H1 (cell line): ENCODE results near the gene LIG4. TPM values are rescaled to one million over a fixed set of nuclear protein-coding genes. Genes with fewer than 3 reads are reported as not detected.
A peak's percentile ranks its signal among the peaks of the same experiment; 100 is the strongest.

Source experiments
- CTCF ChIA-PET: fragments of 300-600 bp; sonication (Branson Sonifier 250); formaldehyde crosslinking; loops from one replicate; lab custom pipeline; 2021; ENCODE audit not compliant: partially characterized antibody; lab: Charles Lee
- POLR2A ChIA-PET: fragments of 300-600 bp; sonication (Branson Sonifier 250); formaldehyde crosslinking; loops from one replicate; lab custom pipeline; 2021; ENCODE audit warnings: inconsistent platforms; ENCODE audit not compliant: partially characterized antibody; lab: Charles Lee
- DNase-seq, 2 experiments: peaks; one replicate each; pipeline versions ENCODE4 v3.0.0 to v3.0.0-alpha.2; 2010 to 2022; ENCODE audit warnings: low spot score in 2 of 2, low read depth in 1 of 2, mixed read lengths in 1 of 2
- FAIRE-seq: peaks from 2 replicates; lab custom pipeline; 2011; peaks lifted over from hg19 to GRCh38; lab: Jason Lieb, UNC
- H2AFZ ChIP-seq: 2 replicates; pipeline ENCODE4 v1.8.1; 2012; ENCODE audit warnings: low read length, inconsistent platforms
- H2AK5ac ChIP-seq: 2 replicates; pipeline ENCODE4 v1.6.1; 2013; ENCODE audit warnings: low read depth, low read length
- H2BK120ac ChIP-seq: replicated peaks from 2 replicates; pipeline ENCODE3; 2013; ENCODE audit warnings: low read depth, low read length, inconsistent platforms
- H2BK12ac ChIP-seq: 2 replicates; pipeline ENCODE4 v1.6.1; 2013; ENCODE audit warnings: low read depth, low read length
- H2BK15ac ChIP-seq: 2 replicates; pipeline ENCODE4 v1.6.1; 2013; ENCODE audit warnings: low read length
- H2BK20ac ChIP-seq: 2 replicates; pipeline ENCODE4 v1.6.1; 2013; ENCODE audit warnings: low read length
- H2BK5ac ChIP-seq: 2 replicates; pipeline ENCODE4 v1.6.1; 2013; ENCODE audit warnings: low read depth, low read length
- H3K14ac ChIP-seq: 2 replicates; pipeline ENCODE4 v1.6.1; 2013; ENCODE audit warnings: inconsistent platforms; ENCODE audit not compliant: insufficient read length
- H3K18ac ChIP-seq: 2 replicates; pipeline ENCODE4 v1.6.1; 2013; ENCODE audit warnings: low read length; ENCODE audit errors: extremely low read depth
- H3K23ac ChIP-seq: 2 replicates; pipeline ENCODE4 v1.6.1; 2013; ENCODE audit warnings: inconsistent platforms; ENCODE audit not compliant: insufficient read length
- H3K23me2 ChIP-seq: 2 replicates; pipeline ENCODE4 v1.6.1; 2013; ENCODE audit warnings: low read depth, low read length
- H3K27ac ChIP-seq: 2 replicates; pipeline ENCODE4 v1.6.1; 2011; ENCODE audit warnings: low read depth, low read length, inconsistent platforms
- H3K27me3 ChIP-seq, 4 experiments: replicated peaks in 1 of 4; 1 replicate in 1 of 4; 2 replicates in 3 of 4; pipeline versions ENCODE4 v1.6.1 to v1.8.1; 2011 to 2013; ENCODE audit warnings: low read length in 3 of 4, mild to moderate bottlenecking in 3 of 4, inconsistent platforms in 2 of 4, mixed read lengths in 2 of 4, moderate library complexity in 1 of 4; ENCODE audit not compliant: control insufficient read depth in 3 of 4, insufficient read depth in 3 of 4; ENCODE audit errors: extremely low read depth in 1 of 4
- H3K36me3 ChIP-seq, 4 experiments: 2 replicates each; pipeline versions ENCODE4 v1.6.1 to v1.8.1; 2011 to 2013; ENCODE audit warnings: mild to moderate bottlenecking in 4 of 4, low read length in 3 of 4, moderate library complexity in 2 of 4, control low read depth in 1 of 4, inconsistent platforms in 1 of 4; ENCODE audit not compliant: insufficient read depth in 4 of 4, control insufficient read depth in 2 of 4
- H3K4ac ChIP-seq: replicated peaks from 2 replicates; pipeline ENCODE3; 2013; ENCODE audit warnings: low read length, low read depth, mixed read lengths, inconsistent platforms; ENCODE audit not compliant: insufficient read length
- H3K4me1 ChIP-seq, 4 experiments: replicated peaks in 1 of 4; 1 replicate in 1 of 4; 2 replicates in 3 of 4; pipeline versions ENCODE4 v1.6.1 to v1.8.1; 2011 to 2013; ENCODE audit warnings: low read length in 3 of 4, inconsistent platforms in 2 of 4, mixed read lengths in 1 of 4; ENCODE audit not compliant: insufficient read depth in 4 of 4, control insufficient read depth in 3 of 4
- H3K4me2 ChIP-seq, 2 experiments: 2 replicates each; pipeline versions ENCODE4 v1.6.1 to v1.8.1; 2011 to 2013; ENCODE audit warnings: low read depth in 2 of 2, low read length in 2 of 2, control low read depth in 1 of 2, inconsistent platforms in 1 of 2, mild to moderate bottlenecking in 1 of 2; ENCODE audit not compliant: insufficient read depth in 1 of 2
- H3K4me3 ChIP-seq, 4 experiments: fragments of 200-600, 300-600 bp in 1 of 4; sonication (generic), shearing (Covaris generic), sonication (Bioruptor Twin) in 1 of 4; 2 replicates each; pipeline versions ENCODE4 v1.5.1 to v1.8.1; 2011 to 2016; ENCODE audit warnings: low read length in 4 of 4, low read depth in 3 of 4, control low read depth in 2 of 4, inconsistent platforms in 2 of 4, mild to moderate bottlenecking in 2 of 4, mixed read lengths in 1 of 4, moderate library complexity in 1 of 4; ENCODE audit not compliant: insufficient read depth in 2 of 4; ENCODE audit errors: extremely low read depth in 1 of 4
- H3K56ac ChIP-seq: replicated peaks from 2 replicates; pipeline ENCODE3; 2013; ENCODE audit warnings: low read depth, mild to moderate bottlenecking, mixed read lengths, low read length, inconsistent platforms; ENCODE audit not compliant: insufficient read length
- H3K79me1 ChIP-seq: 2 replicates; pipeline ENCODE4 v1.6.1; 2013; ENCODE audit warnings: low read depth, low read length, control low read depth
- H3K79me2 ChIP-seq, 2 experiments: 2 replicates each; pipeline versions ENCODE4 v1.6.1 to v1.8.1; 2012 to 2013; ENCODE audit warnings: low read length in 2 of 2, mild to moderate bottlenecking in 2 of 2, inconsistent platforms in 1 of 2; ENCODE audit not compliant: insufficient read depth in 2 of 2, control insufficient read depth in 1 of 2
- H3K9ac ChIP-seq, 4 experiments: replicated peaks in 1 of 4; 1 replicate in 1 of 4; 2 replicates in 3 of 4; pipeline versions ENCODE4 v1.6.1 to v1.8.1; 2011 to 2013; ENCODE audit warnings: low read depth in 3 of 4, low read length in 3 of 4, control low read depth in 2 of 4, mild to moderate bottlenecking in 2 of 4, moderate library complexity in 2 of 4, inconsistent platforms in 1 of 4; ENCODE audit errors: extremely low read depth in 1 of 4
- H3K9me3 ChIP-seq, 2 experiments: 2 replicates each; pipeline versions ENCODE4 v1.6.1 to v1.8.1; 2012 to 2013; ENCODE audit warnings: mild to moderate bottlenecking in 2 of 2, moderate library complexity in 2 of 2, control low read depth in 1 of 2, inconsistent platforms in 1 of 2, low read depth in 1 of 2, low read length in 1 of 2, mixed read lengths in 1 of 2; ENCODE audit not compliant: insufficient read depth in 2 of 2
- H4K20me1 ChIP-seq, 2 experiments: replicated peaks in 1 of 2; 2 replicates each; pipeline versions ENCODE3 to v1.8.1; 2011 to 2013; ENCODE audit warnings: inconsistent platforms in 2 of 2, low read length in 2 of 2, mild to moderate bottlenecking in 1 of 2; ENCODE audit not compliant: insufficient read depth in 2 of 2, control insufficient read depth in 1 of 2
- H4K5ac ChIP-seq: 2 replicates; pipeline ENCODE4 v1.6.1; 2013; ENCODE audit warnings: low read length, low read depth, mixed read lengths, inconsistent platforms; ENCODE audit not compliant: insufficient read length
- H4K8ac ChIP-seq: 2 replicates; pipeline ENCODE4 v1.8.0; 2013; ENCODE audit warnings: mild to moderate bottlenecking, moderate library complexity, low read length, inconsistent platforms; ENCODE audit not compliant: insufficient read depth; ENCODE audit errors: extremely low read depth
- H4K91ac ChIP-seq: replicated peaks from 2 replicates; pipeline ENCODE3; 2013; ENCODE audit warnings: low read length, mixed read lengths, inconsistent platforms; ENCODE audit not compliant: insufficient read length
- BCL11A ChIP-seq, 2 experiments: IDR thresholded peaks; one replicate each; pipeline ENCODE4 v1.6.1; 2011; ENCODE audit warnings: low read depth in 2 of 2, low read length in 2 of 2, mild to moderate bottlenecking in 2 of 2
- CEBPB ChIP-seq: IDR thresholded peaks from 2 replicates; pipeline ENCODE4 v1.6.1; 2012; ENCODE audit warnings: low read depth, low read length
- CTBP2 ChIP-seq: IDR thresholded peaks from 2 replicates; pipeline ENCODE4 v1.7.0; 2011; ENCODE audit warnings: borderline replicate concordance, mild to moderate bottlenecking, moderate library complexity, mixed read lengths, low read length; ENCODE audit not compliant: insufficient read depth, insufficient read length
- EGR1 ChIP-seq: IDR thresholded peaks from 2 replicates; pipeline ENCODE4 v1.6.1; 2011; ENCODE audit warnings: low read depth, low read length, borderline replicate concordance
- FOSL1 ChIP-seq: IDR thresholded peaks from 2 replicates; pipeline ENCODE4 v1.6.1; 2011; ENCODE audit warnings: mild to moderate bottlenecking, low read depth, low read length, moderate library complexity; ENCODE audit not compliant: insufficient read depth
- KDM5A ChIP-seq: fragments of 200-600 bp; IDR thresholded peaks from 2 replicates; pipeline ENCODE4 v1.7.1; 2012; ENCODE audit warnings: mild to moderate bottlenecking, low read length, inconsistent platforms, mixed read lengths
- MAFK ChIP-seq: IDR thresholded peaks from 2 replicates; pipeline ENCODE4 v1.6.1; 2012; ENCODE audit warnings: low read depth, mild to moderate bottlenecking, improper control_type of control experiment, low read length
- POU5F1 ChIP-seq: IDR thresholded peaks from 2 replicates; pipeline ENCODE4 v1.6.1; 2011; ENCODE audit warnings: low read depth, mild to moderate bottlenecking, low read length, moderate library complexity
- SIRT6 ChIP-seq: IDR thresholded peaks from one replicate; pipeline ENCODE4 v1.7.1; 2012; ENCODE audit warnings: low read length, inconsistent platforms
- WGBS, 2 experiments: shearing (Covaris generic) in 1 of 2; methylation state at CpG; one replicate each; pipeline versions ENCODE4 v1.1.6 to v1.1.7; 2013 to 2015; ENCODE audit warnings: low lambda C conversion rate in 2 of 2, mixed read lengths in 2 of 2, inconsistent platforms in 1 of 2, low coverage in 1 of 2, missing lambda C conversion rate in 1 of 2; ENCODE audit not compliant: insufficient replicate concordance in 2 of 2, insufficient coverage in 1 of 2, insufficient read length in 1 of 2; ENCODE audit errors: extremely low coverage in 1 of 2, missing lambda C conversion rate in 1 of 2; 5-methylcytosine and 5-hydroxymethylcytosine counted together
- long read RNA-seq, 2 experiments: library from RNA in 1 of 2; library from capped mRNA in 1 of 2; stranded (forward); transcript quantifications; one replicate each; pipeline ENCODE4 v2.0.0, GENCODE V29; 2021; ENCODE audit warnings: inconsistent platforms in 1 of 2
- polyA minus RNA-seq, 3 experiments: library from RNA; depleted of rRNA, polyadenylated mRNA; stranded (reverse); fragments of >200 nt; gene quantifications; 1 replicate in 2 of 3; 2 replicates in 1 of 3; pipeline ENCODE4 v1.2.3, GENCODE V29; 2011
- polyA plus RNA-seq, 7 experiments: library from polyadenylated mRNA; depleted of rRNA in 3 of 7; stranded (reverse) in 5 of 7; unstranded in 2 of 7; fragments of >200 nt in 5 of 7; fragments of 200-250 nt in 2 of 7; gene quantifications; 1 replicate in 5 of 7; 2 replicates in 1 of 7; 4 replicates in 1 of 7; pipeline versions ENCODE4 v1.2.1 to v1.2.3, GENCODE V29; 2011 to 2013; ENCODE audit warnings: missing spikeins in 2 of 7, mixed read lengths in 2 of 7
- total RNA-seq: library from RNA; stranded (reverse); fragmentation: NEBNext Ultra II Directional; extraction: Animal tissue kit (Norgen Biotek cat#: 25700); gene quantifications from 2 replicates; pipeline ENCODE4 v1.2.1, GENCODE V29; 2021
- TF ChIP-seq, protein P1 (sequence below): IDR thresholded peaks from 2 replicates; pipeline ENCODE4 v1.6.1; 2011; ENCODE audit warnings: low read length, improper control_type of control experiment

LIG4 gene
- total RNA-seq (4.5 and 4.6 TPM in 2 replicates), polyA plus RNA-seq (2011; rRNA removed) (0.78 and 1.1 TPM in 2 replicates), polyA minus RNA-seq (2011; rRNA and poly(A)+ RNA removed) (2.0 and 3.8 TPM in 2 replicates)
- 2.2 TPM for polyA plus RNA-seq (2011; cell fraction: cytosol; rRNA removed)
- polyA plus RNA-seq (2011; cell fraction: nucleus; rRNA removed), result 1.5 TPM
- polyA plus RNA-seq (2012, experiment 1 of 2), result 1.8 to 5.2 TPM (median 2.7 TPM) in 4 replicates
- 0.29 TPM for polyA plus RNA-seq (2012, experiment 2 of 2)
- polyA plus RNA-seq (2013, experiment 1 of 2), result 4.1 TPM
- 4.0 TPM for polyA plus RNA-seq (2013, experiment 2 of 2)
- 2.2 TPM for polyA minus RNA-seq (2011; cell fraction: cytosol; rRNA and poly(A)+ RNA removed)
- 3.2 TPM for polyA minus RNA-seq (2011; cell fraction: nucleus; rRNA and poly(A)+ RNA removed)
- long read RNA-seq, experiment 1, full-length matches to known transcripts, result 2 of 7 reads
- long read RNA-seq, experiment 1, partial matches to known transcripts, result 0 of 7 reads
- long read RNA-seq, experiment 1, other reads (novel, unspliced or antisense), result 5 of 7 reads
- long read RNA-seq, experiment 2, result 0 reads

DNA sequence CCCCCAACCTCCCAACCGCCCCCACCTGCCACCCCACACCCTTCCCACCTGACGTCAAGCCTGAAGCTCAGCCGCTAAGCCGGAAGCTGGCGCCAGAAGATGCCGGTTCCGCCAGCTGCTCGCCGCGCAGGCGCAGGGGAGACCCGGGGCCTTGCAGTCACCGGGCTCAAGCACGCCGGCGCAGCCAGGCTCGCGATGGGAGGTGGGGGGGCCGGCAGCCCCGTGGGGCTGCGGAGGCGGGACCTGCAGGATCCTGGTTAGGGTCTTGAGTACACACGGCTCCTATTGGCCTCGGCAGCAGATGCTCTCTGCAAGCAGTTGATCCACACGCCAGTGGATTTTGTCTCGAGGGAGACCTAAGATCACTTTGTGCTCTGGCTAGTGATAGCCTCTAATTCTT, at the start of gene LIG4:
Gene LIG4, minus strand, starts transcription at position 101 of the 400 bp plus-strand sequence. CDS start 4,268 bp downstream, outside the sequence.
- Histone ChIP-seq H2BK5ac (no peak within 1 kb of the TSS), H3K4me2 (peak within 1 kb of the TSS; percentile 77 to 99), H4K5ac (no peak within 1 kb of the TSS), H3K36me3 (no peaks in the 10 kb centered on the region), H3K27me3 (no peaks in the 10 kb centered on the region), H4K91ac (no peak within 1 kb of the TSS), H3K9ac (peak within 1 kb of the TSS in 2 of 4 experiments; percentile 45 to 78; a peak in 2 of 7 replicates), H3K79me2 (peaks cover 0 to 18% of the 10 kb centered on the region in 2 experiments; a peak in 3 of 4 replicates), H2AK5ac (no peak within 1 kb of the TSS), H3K4me3 (peak within 1 kb of the TSS; percentile 58 to 62 (median 60)), H3K4me1 (no peaks in the 10 kb centered on the region; a peak in 3 of 7 replicates), H3K27ac (no peak within 1 kb of the TSS), H3K9me3 (no peaks in the 10 kb centered on the region), H2BK20ac (no peak within 1 kb of the TSS), H3K14ac (no peak within 1 kb of the TSS), H2BK12ac (no peak within 1 kb of the TSS), H4K20me1 (peaks cover 0 to 3% of the 10 kb centered on the region in 2 experiments), H4K8ac (no peak within 1 kb of the TSS), H3K79me1 (no peaks in the 10 kb centered on the region), H3K18ac (no peak within 1 kb of the TSS), H2AFZ (peak within 1 kb of the TSS; percentile 100), H3K23me2 (0 out of 2 replicates have a peak, but pooled peaks cover 4% of the 10 kb centered on the region), H2BK120ac (no peak within 1 kb of the TSS), H3K4ac (no peak within 1 kb of the TSS), H3K56ac (no peak within 1 kb of the TSS), H2BK15ac (no peak within 1 kb of the TSS), H3K23ac (no peak within 1 kb of the TSS)
- no peak for FAIRE-seq
- ChIA-PET CTCF (interaction anchor here (1.1 kb wide), 1 partner anchor 12 kb away, joined by 3 read pairs; no protein-coding TSS in a partner anchor), POLR2A (no interaction called here)
- WGBS, 2 experiments, result 2% methylated on average over 14 of the region's 26 CpGs; no CpG with 5 or more reads in 1 of the 2 experiments
- DNase-seq, result peak; percentile 89 to 93
- TF ChIP-seq, protein P1, sequence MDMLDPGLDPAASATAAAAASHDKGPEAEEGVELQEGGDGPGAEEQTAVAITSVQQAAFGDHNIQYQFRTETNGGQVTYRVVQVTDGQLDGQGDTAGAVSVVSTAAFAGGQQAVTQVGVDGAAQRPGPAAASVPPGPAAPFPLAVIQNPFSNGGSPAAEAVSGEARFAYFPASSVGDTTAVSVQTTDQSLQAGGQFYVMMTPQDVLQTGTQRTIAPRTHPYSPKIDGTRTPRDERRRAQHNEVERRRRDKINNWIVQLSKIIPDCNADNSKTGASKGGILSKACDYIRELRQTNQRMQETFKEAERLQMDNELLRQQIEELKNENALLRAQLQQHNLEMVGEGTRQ, result no peak
- no peak for TF ChIP-seq POU5F1
- no peak for TF ChIP-seq BCL11A (IDR thresholded peaks at IDR 0.05; ENCODE audit: low read depth in 2 of 2, low read length in 2 of 2)
- TF ChIP-seq MAFK, result no peak
- no peak for TF ChIP-seq CEBPB
- no peak for TF ChIP-seq FOSL1
- no peak for TF ChIP-seq KDM5A
- TF ChIP-seq EGR1, result peak; percentile 65; the same call in 1 of the 2 replicates
- TF ChIP-seq CTBP2, result no peak
- no peak for TF ChIP-seq SIRT6
